Smooth muscle cell (in vitro differentiated cells): ENCODE data around the gene AK9. TPM values are rescaled to one million over a fixed set of nuclear protein-coding genes. Genes with fewer than 3 reads are reported as not detected.

ENCODE experiments used
- DNase-seq: peaks from one replicate; lab custom pipeline; 2025; ENCODE audit not compliant: unreplicated experiment; lab: John Stamatoyannopoulos, UW
- H2AFZ ChIP-seq: fragments of 200-600 bp; sonication (generic); 2 replicates; pipeline ENCODE4 v1.6.0; 2016; ENCODE audit warnings: antibody characterized with exemption, low read depth, mild to moderate bottlenecking
- H3F3A ChIP-seq: fragments of 200-600 bp; sonication (generic); 2 replicates; pipeline ENCODE4 v1.6.0; 2017; ENCODE audit warnings: antibody characterized with exemption, low read depth
- H3K27ac ChIP-seq: fragments of 200-600 bp; sonication (generic); 2 replicates; pipeline ENCODE4 v1.5.1; 2016; ENCODE audit warnings: low read depth, mild to moderate bottlenecking
- H3K27me3 ChIP-seq: fragments of 200-600 bp; sonication (generic); 2 replicates; pipeline ENCODE4 v1.6.1; 2016; ENCODE audit warnings: low read depth, mild to moderate bottlenecking
- H3K36me3 ChIP-seq: fragments of 200-600 bp; sonication (generic); 2 replicates; pipeline ENCODE4 v1.5.1; 2016; ENCODE audit warnings: low read depth
- H3K4me1 ChIP-seq: fragments of 200-600 bp; sonication (generic); 2 replicates; pipeline ENCODE4 v1.5.1; 2016; ENCODE audit warnings: low read depth
- H3K4me2 ChIP-seq: fragments of 200-600 bp; sonication (generic); 2 replicates; pipeline ENCODE4 v1.6.0; 2016; ENCODE audit warnings: mild to moderate bottlenecking
- H3K4me3 ChIP-seq: fragments of 200-600 bp; sonication (generic); 2 replicates; pipeline ENCODE4 v1.5.1; 2016; ENCODE audit warnings: mild to moderate bottlenecking
- H3K79me2 ChIP-seq: fragments of 200-600 bp; sonication (generic); 2 replicates; pipeline ENCODE4 v1.6.0; 2016; ENCODE audit warnings: low read depth, mild to moderate bottlenecking
- H3K9ac ChIP-seq: fragments of 200-600 bp; sonication (generic); 2 replicates; pipeline ENCODE4 v1.6.0; 2016; ENCODE audit warnings: low read depth
- H3K9me3 ChIP-seq: fragments of 200-600 bp; sonication (generic); replicated peaks from 2 replicates; pipeline ENCODE4 v1.5.1; 2016; ENCODE audit warnings: low read depth
- H4K20me1 ChIP-seq: fragments of 200-600 bp; sonication (generic); 2 replicates; pipeline ENCODE4 v1.6.0; 2016; ENCODE audit warnings: low read depth
- CTCF ChIP-seq: fragments of 200-600 bp; sonication (generic); IDR thresholded peaks from 2 replicates; pipeline ENCODE4 v1.5.1; 2017; ENCODE audit warnings: borderline replicate concordance, mild to moderate bottlenecking, antibody characterized with exemption; ENCODE audit not compliant: insufficient read depth, poor library complexity, severe bottlenecking
- WGBS: methylation state at CpG from one replicate; pipeline ENCODE4 v1.1.7; 2016; ENCODE audit warnings: low lambda C conversion rate; 5-methylcytosine and 5-hydroxymethylcytosine counted together
- polyA plus RNA-seq: library from polyadenylated mRNA; unstranded; fragments of >200 nt; fragmentation: Nextera tagmentation; extraction: Ambion mirVana; gene quantifications from 2 replicates; pipeline ENCODE4 v1.2.1, GENCODE V29; 2016
- total RNA-seq: library from RNA; depleted of rRNA; stranded (reverse); fragments of >200 nt; gene quantifications from 2 replicates; pipeline ENCODE4 v1.2.3, GENCODE V29; 2014

The AK9 gene
- total and polyA plus RNA-seq, 2 experiments from 2014 or later, result 1.9 to 7.2 TPM

- H3K4me1 ChIP-seq, result no peaks in the 10 kb centered on the region
- no peak overlapping the region for H3K4me2 ChIP-seq
- no peak for DNase-seq
- no peak overlapping the region for H3K4me3 ChIP-seq
- H2AFZ ChIP-seq, result no peak overlapping the region
- no peaks in the 10 kb centered on the region for H3K36me3 ChIP-seq
- TF ChIP-seq CTCF, result no peak
- H3K79me2 ChIP-seq, result no peaks in the 10 kb centered on the region
- no peak overlapping the region for H3K27ac ChIP-seq
- H4K20me1 ChIP-seq, result no peaks in the 10 kb centered on the region
- H3F3A ChIP-seq, result no peaks in the 10 kb centered on the region
- H3K9me3 ChIP-seq, result no peaks in the 10 kb centered on the region
- no peak overlapping the region for H3K9ac ChIP-seq
- WGBS, result 92% methylated on average over 4 of the region's 4 CpGs
- no peaks in the 10 kb centered on the region for H3K27me3 ChIP-seq
These were observed 183.4 kb downstream of the AK9 start for GRCh38 chr6:109507490-109508072.

GRCh38 chr6:109506841-109507240, 184.2 kb downstream of the AK9 start:
- no peaks in the 10 kb centered on the region for H3K9me3 ChIP-seq
- H3K4me3 ChIP-seq, result no peak overlapping the region
- no peak for DNase-seq
- no peak for TF ChIP-seq CTCF
- no peak overlapping the region for H2AFZ ChIP-seq
- no peaks in the 10 kb centered on the region for H3K36me3 ChIP-seq
- H3F3A ChIP-seq, result no peaks in the 10 kb centered on the region
- H3K79me2 ChIP-seq, result no peaks in the 10 kb centered on the region
- 95% methylated on average over 2 of the region's 2 CpGs for WGBS
- no peak overlapping the region for H3K4me2 ChIP-seq
- H3K4me1 ChIP-seq, result no peaks in the 10 kb centered on the region
- H3K27ac ChIP-seq, result no peak overlapping the region
- H4K20me1 ChIP-seq, result no peaks in the 10 kb centered on the region
- H3K9ac ChIP-seq, result no peak overlapping the region
- H3K27me3 ChIP-seq, result no peaks in the 10 kb centered on the region

GRCh38 chr6:109506314-109506713, 184.7 kb downstream of the AK9 start:
- no peak overlapping the region for H3K27ac ChIP-seq
- WGBS, result 90% methylated on average over 2 of the region's 2 CpGs
- H4K20me1 ChIP-seq, result no peaks in the 10 kb centered on the region
- H3K27me3 ChIP-seq, result no peaks in the 10 kb centered on the region
- no peaks in the 10 kb centered on the region for H3K9me3 ChIP-seq
- H3K4me3 ChIP-seq, result no peak overlapping the region
- no peaks in the 10 kb centered on the region for H3K79me2 ChIP-seq
- no peak for TF ChIP-seq CTCF
- no peaks in the 10 kb centered on the region for H3F3A ChIP-seq
- no peak overlapping the region for H3K4me2 ChIP-seq
- DNase-seq, result no peak
- no peaks in the 10 kb centered on the region for H3K36me3 ChIP-seq
- H3K9ac ChIP-seq, result no peak overlapping the region
- H2AFZ ChIP-seq, result no peak overlapping the region
- no peaks in the 10 kb centered on the region for H3K4me1 ChIP-seq

GRCh38 chr6:109503327-109504224, 187.4 kb downstream of the AK9 start:
- no peaks in the 10 kb centered on the region for H3F3A ChIP-seq
- no peaks in the 10 kb centered on the region for H4K20me1 ChIP-seq
- no peak overlapping the region for H3K4me3 ChIP-seq
- H3K79me2 ChIP-seq, result no peaks in the 10 kb centered on the region
- no peaks in the 10 kb centered on the region for H3K27me3 ChIP-seq
- DNase-seq, result no peak
- 82% methylated on average over 10 of the region's 10 CpGs for WGBS
- no peaks in the 10 kb centered on the region for H3K36me3 ChIP-seq
- no peaks in the 10 kb centered on the region for H3K9me3 ChIP-seq
- no peaks in the 10 kb centered on the region for H3K4me1 ChIP-seq
- no peak overlapping the region for H2AFZ ChIP-seq
- no peak for TF ChIP-seq CTCF
- no peak overlapping the region for H3K27ac ChIP-seq
- no peak overlapping the region for H3K9ac ChIP-seq
- H3K4me2 ChIP-seq, result no peak overlapping the region
